HG02588 (cell line): ENCODE measurements around the gene SLC26A4.

Experiments used
- ATAC-seq: cut with Tn5 transposase; IDR thresholded peaks from one replicate; pipeline ENCODE4 v1.9.1; 2021; ENCODE audit warnings: mild to moderate bottlenecking, moderate library complexity; ENCODE audit not compliant: unreplicated experiment

The SLC26A4 gene

DNA sequence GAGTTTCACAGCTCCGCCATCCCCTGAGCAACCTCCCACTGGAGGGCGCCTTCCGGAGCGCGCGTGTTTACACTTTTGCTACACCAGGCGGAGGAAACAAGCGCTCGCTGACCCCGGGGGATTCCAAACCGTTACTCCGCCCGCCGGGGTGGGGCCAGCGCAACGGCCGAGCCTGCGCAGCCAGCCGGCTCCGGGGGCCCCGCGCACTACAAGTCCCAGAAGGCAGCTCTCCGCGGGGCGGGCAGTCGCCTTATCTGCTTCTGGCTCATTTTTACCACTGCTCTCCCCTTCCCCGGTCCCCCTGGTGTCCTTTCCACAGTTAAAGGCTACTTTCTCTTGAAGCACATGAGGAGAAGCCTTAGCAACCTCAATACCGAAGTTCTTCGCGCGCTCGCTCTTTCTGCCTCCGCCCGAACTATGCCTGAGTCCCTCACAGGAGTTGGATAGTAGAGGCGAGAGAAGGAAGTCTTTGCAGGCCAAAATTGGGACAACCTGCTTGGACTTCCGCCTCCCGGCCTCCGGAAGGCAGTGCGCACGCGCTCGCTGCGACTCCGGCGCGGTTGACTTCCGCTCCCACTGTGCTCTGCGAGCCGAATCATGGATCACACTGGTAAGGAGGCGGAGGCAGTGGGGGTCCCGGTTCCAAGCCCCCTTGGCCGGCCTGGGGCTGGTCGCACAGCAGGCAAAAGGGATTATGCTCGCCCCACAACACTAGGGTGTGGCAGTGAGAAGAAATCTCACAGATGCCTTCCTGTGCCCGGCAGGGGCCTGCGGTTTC lies 83.1 kb downstream of the SLC26A4 start, which contains the start of gene CBLL1:
Gene CBLL1, plus strand, starts transcription at position 576 of the 778 bp plus-strand sequence. Its CDS starts 22 bp downstream, at position 598.
- peak; percentile 87 for ATAC-seq

DNA sequence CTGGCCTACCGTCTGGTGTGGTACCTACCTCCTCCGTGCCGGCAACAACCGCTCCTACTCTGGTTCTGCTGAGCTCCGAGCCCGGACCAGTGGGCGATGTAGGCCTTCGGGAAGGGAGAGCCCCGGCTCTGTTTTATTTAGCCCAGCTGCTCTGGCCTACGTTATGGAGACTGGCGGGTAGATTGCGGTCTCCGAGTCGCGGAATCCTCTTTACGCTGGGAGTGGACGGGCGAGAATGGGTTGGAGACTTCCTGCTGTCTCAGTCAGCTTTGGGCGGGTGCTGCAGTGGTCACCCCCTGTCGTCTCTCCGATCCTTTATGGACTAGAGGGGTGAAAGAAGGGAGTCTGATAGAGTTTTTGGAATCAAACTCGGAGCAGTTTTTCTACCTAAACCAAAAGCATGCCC lies 83.7 kb downstream of the SLC26A4 start:
- ATAC-seq: peak; percentile 32

DNA sequence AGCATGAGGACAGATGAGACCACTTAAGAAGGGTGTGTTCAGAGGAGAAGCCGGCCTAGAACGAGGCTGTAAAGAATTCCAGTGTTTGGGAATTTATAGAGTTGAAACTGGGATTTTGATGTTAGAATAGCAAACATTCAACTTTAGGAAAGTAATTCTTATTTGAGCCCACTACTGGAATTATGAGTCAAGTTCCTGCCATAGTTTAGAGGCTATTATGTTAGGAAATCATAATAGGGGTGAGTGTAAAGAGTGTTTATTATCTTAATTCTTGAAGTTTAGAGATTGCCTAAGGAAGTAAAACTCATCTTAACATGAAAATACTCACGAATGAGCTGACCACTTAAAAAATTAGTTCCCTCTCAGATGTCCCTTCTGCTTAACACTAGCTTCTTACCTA lies 85.4 kb downstream of the SLC26A4 start:
- no peak for ATAC-seq

DNA sequence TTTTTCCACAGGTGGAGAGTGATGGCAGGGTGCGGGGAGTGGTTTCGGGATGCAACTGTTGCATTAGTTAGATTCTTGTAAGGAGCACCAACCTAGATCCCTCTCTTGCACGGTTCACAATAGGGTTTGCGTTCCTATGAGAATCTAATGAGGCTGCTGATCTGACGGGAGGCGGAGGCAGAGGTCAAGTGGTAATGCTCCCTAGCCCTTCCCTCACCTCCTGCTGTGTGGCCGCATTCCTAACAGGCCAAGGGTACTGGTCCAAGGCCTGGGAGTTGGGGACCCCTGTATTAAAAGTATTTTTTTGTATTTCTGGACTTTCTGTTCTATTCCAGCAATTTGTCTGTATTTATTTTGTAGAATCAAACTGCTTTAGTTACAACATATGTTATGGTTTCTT lies 90.5 kb downstream of the SLC26A4 start:
- no peak for ATAC-seq

DNA sequence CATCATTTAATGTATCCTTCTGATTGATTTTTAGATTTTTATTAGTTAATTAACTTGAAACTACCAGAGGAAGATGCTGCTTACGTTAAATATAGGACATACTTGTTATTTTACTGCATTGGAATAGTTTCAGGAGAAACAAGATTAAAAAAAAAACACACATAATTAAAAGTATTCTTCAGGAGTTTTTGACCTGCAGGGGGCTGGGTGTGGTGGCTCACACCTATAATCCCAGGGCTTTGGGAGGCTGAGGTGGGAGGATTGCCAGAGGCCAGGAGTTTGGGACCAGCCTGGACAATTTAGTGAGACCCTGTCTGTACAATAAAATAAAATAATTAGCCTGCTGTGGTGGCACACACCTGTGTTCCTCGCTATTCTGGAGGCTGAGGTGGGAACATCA lies 94.0 kb downstream of the SLC26A4 start:
- no peak for ATAC-seq

DNA sequence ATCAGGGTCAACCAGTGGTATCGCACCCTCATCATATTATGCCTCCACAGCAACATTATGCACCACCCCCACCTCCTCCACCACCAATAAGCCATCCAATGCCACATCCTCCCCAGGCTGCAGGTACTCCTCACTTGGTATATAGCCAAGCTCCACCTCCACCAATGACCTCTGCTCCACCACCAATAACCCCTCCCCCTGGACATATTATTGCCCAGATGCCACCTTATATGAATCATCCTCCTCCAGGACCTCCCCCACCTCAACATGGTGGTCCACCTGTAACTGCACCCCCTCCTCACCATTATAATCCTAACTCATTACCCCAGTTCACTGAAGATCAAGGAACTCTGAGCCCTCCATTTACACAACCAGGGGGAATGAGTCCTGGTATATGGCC lies 98.0 kb downstream of the SLC26A4 start:
- ATAC-seq: no peak

DNA sequence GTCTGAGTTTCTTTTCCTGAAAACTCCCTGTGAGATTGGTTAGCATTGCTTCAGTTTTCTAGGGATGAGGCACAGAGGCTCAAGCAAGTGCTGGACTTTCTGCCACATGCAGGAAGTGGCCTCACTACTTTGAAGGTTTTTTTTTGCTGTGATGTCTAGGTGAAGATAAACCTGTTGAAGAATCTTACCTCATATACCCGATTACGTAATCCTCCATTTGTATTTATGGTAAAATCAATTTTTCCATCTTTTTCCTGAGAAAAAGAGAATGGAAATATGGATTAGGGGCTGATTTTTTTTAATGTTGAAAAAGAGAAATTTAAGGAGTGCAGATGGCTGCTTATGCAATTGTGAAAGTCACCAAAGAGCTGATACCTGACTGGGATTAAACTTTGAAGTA lies 106.8 kb downstream of the SLC26A4 start:
- ATAC-seq: no peak
